Liver (tissue), 9 donors: ENCODE data around the gene HDAC9. TPM values are rescaled to one million over a fixed set of nuclear protein-coding genes. Genes with fewer than 3 reads are reported as not detected.

Source experiments
- DNase-seq: peaks from one replicate; pipeline ENCODE4 v3.0.0-alpha.2; 2017; ENCODE audit warnings: low spot score
- H3K27ac ChIP-seq, 2 donors: one replicate each; pipeline ENCODE4 v1.7.0; 2013; ENCODE audit warnings: inconsistent platforms in 2 of 2, low read length in 2 of 2, control low read depth in 1 of 2, low read depth in 1 of 2, mild to moderate bottlenecking in 1 of 2
- H3K27me3 ChIP-seq, 4 donors: one replicate each; pipeline versions ENCODE4 v1.6.1 to v1.7.0; 2013; ENCODE audit warnings: low read length in 3 of 4, inconsistent platforms in 1 of 4, mild to moderate bottlenecking in 1 of 4, moderate library complexity in 1 of 4; ENCODE audit not compliant: control insufficient read depth in 4 of 4, insufficient read depth in 4 of 4
- H3K36me3 ChIP-seq, 4 donors: one replicate each; pipeline versions ENCODE4 v1.6.1 to v1.7.0; 2013; ENCODE audit warnings: low read length in 3 of 4, mild to moderate bottlenecking in 3 of 4, low read depth in 1 of 4, moderate library complexity in 1 of 4; ENCODE audit not compliant: control insufficient read depth in 4 of 4, insufficient read depth in 3 of 4
- H3K4me1 ChIP-seq, 4 donors: one replicate each; pipeline versions ENCODE4 v1.6.1 to v1.7.0; 2013; ENCODE audit warnings: low read length in 3 of 4, mild to moderate bottlenecking in 3 of 4, moderate library complexity in 1 of 4; ENCODE audit not compliant: control insufficient read depth in 4 of 4, insufficient read depth in 4 of 4
- H3K4me3 ChIP-seq, 3 donors: one replicate each; pipeline versions ENCODE4 v1.6.1 to v1.7.0; 2013; ENCODE audit warnings: low read length in 3 of 3, control low read depth in 1 of 3, low read depth in 1 of 3, mild to moderate bottlenecking in 1 of 3
- H3K9ac ChIP-seq, 2 donors: one replicate each; pipeline ENCODE4 v1.7.0; 2013; ENCODE audit warnings: low read length in 2 of 2, mild to moderate bottlenecking in 2 of 2, moderate library complexity in 2 of 2, control low read depth in 1 of 2, low read depth in 1 of 2
- H3K9me3 ChIP-seq, 4 donors: one replicate each; pipeline versions ENCODE4 v1.6.1 to v1.7.0; 2013; ENCODE audit warnings: low read length in 3 of 4; ENCODE audit not compliant: control insufficient read depth in 4 of 4
- CTCF ChIP-seq: fragments of 150-350 bp; IDR thresholded peaks from 2 replicates; pipeline ENCODE4 v1.5.1; 2017; ENCODE audit warnings: improper control_type of control experiment, low read depth, low read length; ENCODE audit not compliant: missing input control
- EGR1 ChIP-seq, 2 donors: IDR thresholded peaks; 2 replicates each; pipeline ENCODE4 v1.6.1; 2016 to 2018; ENCODE audit warnings: antibody characterized with exemption in 2 of 2, low read depth in 2 of 2
- GABPA ChIP-seq, 2 donors: IDR thresholded peaks in 1 of 2; conservative IDR thresholded peaks in 1 of 2; 2 replicates each; pipeline ENCODE4 v1.6.1; 2016; ENCODE audit warnings: antibody characterized with exemption in 2 of 2, mild to moderate bottlenecking in 1 of 2, moderate library complexity in 1 of 2
- HNF4G ChIP-seq: IDR thresholded peaks from 2 replicates; pipeline ENCODE4 v1.6.1; 2016; ENCODE audit warnings: antibody characterized with exemption
- NR2F2 ChIP-seq: IDR thresholded peaks from 2 replicates; pipeline ENCODE4 v1.6.1; 2016; ENCODE audit warnings: antibody characterized with exemption
- RAD21 ChIP-seq, 2 donors: IDR thresholded peaks; 2 replicates each; pipeline ENCODE4 v1.6.1; 2016; ENCODE audit warnings: antibody characterized with exemption in 2 of 2, mild to moderate bottlenecking in 2 of 2
- RXRA ChIP-seq, 2 donors: IDR thresholded peaks; 2 replicates each; pipeline ENCODE4 v1.6.1; 2017 to 2018; ENCODE audit warnings: antibody characterized with exemption in 2 of 2, mild to moderate bottlenecking in 1 of 2
- SP1 ChIP-seq: IDR thresholded peaks from 2 replicates; pipeline ENCODE4 v1.6.1; 2018; ENCODE audit warnings: antibody characterized with exemption, mild to moderate bottlenecking
- TAF1 ChIP-seq: conservative IDR thresholded peaks from 2 replicates; pipeline ENCODE4 v1.6.1; 2016; ENCODE audit warnings: antibody characterized with exemption, mild to moderate bottlenecking
- WGBS: extraction: QIAGEN DNeasy Blood & Tissue Kit; methylation state at CpG from one replicate; pipeline ENCODE4 v1.1.7; 2013; 5-methylcytosine and 5-hydroxymethylcytosine counted together
- polyA plus RNA-seq, 2 donors: library from polyadenylated mRNA; stranded (reverse) in 1 of 2; unstranded in 1 of 2; fragments of 200-250 nt in 1 of 2; fragments of >200 nt in 1 of 2; fragmentation: Nextera tagmentation in 1 of 2; extraction: Ambion mirVana in 1 of 2; gene quantifications; one replicate each; pipeline versions ENCODE4 v1.2.1 to v1.2.3, GENCODE V29; 2013 to 2015
- total RNA-seq, 2 donors: library from RNA; depleted of rRNA; stranded (reverse); fragments of >200 nt; gene quantifications; one replicate each; pipeline ENCODE4 v1.2.3, GENCODE V29; 2014
- TF ChIP-seq, protein P1 (sequence below): IDR thresholded peaks from 2 replicates; pipeline ENCODE4 v1.6.1; 2016; ENCODE audit warnings: antibody characterized with exemption, mild to moderate bottlenecking
- TF ChIP-seq, protein P2 (sequence below): IDR thresholded peaks from 2 replicates; pipeline ENCODE4 v1.6.1; 2016; ENCODE audit warnings: antibody characterized with exemption
- donor health status: healthy.
- donor health status: healthy.
- donor health status: healthy.
- donor health status: healthy.
- donor health status: healthy.

The HDAC9 gene
- total and polyA plus RNA-seq, 4 donors, result 1.0 to 10.1 (median 2.3) TPM

DNA sequence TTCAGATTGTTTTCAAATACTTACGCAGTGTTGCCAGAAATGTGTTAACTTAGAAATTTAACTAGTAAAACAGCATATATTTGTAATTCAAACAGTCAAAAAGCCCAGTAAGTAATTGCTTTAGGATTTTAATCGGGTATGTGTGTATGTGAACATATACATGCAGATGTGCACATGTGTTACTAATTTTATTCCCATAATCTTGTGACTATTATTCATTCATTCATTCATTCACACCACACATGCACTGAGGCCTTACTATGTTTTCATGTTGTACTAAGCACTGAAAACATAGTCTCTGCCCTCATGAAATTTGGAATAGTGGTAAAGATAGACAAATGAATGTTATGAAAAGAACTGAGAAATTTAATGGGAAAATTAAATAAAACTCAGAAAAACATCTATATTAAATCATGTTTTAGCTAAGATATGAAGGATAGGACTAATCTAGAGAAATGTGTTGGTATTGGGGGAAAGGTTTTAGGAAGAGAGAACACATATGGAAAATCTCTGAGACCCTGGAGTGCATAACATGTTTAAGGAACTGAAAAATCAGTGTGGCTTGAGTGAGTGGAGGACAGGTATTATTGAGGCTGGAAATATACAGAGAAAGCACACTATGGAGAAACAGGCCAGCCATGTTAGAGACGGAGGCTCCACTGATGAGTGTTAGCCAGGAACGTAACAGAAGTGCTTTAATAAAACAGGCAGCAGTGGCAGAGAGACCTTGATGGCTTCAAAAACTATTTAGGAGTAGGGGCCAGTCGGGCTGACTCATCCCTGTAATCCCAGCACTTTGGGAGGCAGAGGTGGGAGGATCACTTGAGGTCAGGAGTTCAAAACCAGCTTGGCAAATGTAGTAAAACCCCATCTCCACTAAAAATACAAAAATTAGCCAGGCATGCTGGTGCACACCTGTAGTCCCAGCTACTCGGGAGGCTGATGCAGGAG, 80.3 kb downstream of the HDAC9 start:
- no peaks in the 10 kb centered on the region for H3K4me1 ChIP-seq
- WGBS, result 86% methylated on average over 6 of the region's 6 CpGs
- peaks cover 0 to 3% (median 0%) of the 10 kb centered on the region in 4 donors for H3K27me3 ChIP-seq
- H3K9me3 ChIP-seq, result no peaks in the 10 kb centered on the region
- no peaks in the 10 kb centered on the region for H3K36me3 ChIP-seq
- H3K27ac ChIP-seq, result no peak overlapping the region
- no peak overlapping the region for H3K9ac ChIP-seq
- no peak for DNase-seq
- TF ChIP-seq TAF1 (no peak), RXRA (IDR thresholded peaks at IDR 0.05) (no peak)
- no peak overlapping the region for H3K4me3 ChIP-seq

- Histone ChIP-seq H3K4me3 (no peak overlapping the region), H3K4me1 (no peaks in the 10 kb centered on the region), H3K27me3 (peaks cover 0 to 3% (median 0%) of the 10 kb centered on the region in 4 donors), H3K27ac (no peak overlapping the region), H3K9ac (no peak overlapping the region), H3K9me3 (no peaks in the 10 kb centered on the region), H3K36me3 (no peaks in the 10 kb centered on the region)
- TF ChIP-seq HNF4G (no peak), EGR1 (IDR thresholded peaks at IDR 0.05; ENCODE audit: low read depth in 2 of 2) (no peak), RAD21 (IDR thresholded peaks at IDR 0.05) (no peak), GABPA (IDR thresholded peaks at IDR 0.05 in 1 of 2, conservative IDR thresholded peaks at IDR 0.05 in 1 of 2) (no peak), RXRA (IDR thresholded peaks at IDR 0.05) (no peak), NR2F2 (no peak)
- WGBS, result 40% methylated on average over 2 of the region's 2 CpGs
- no peak for DNase-seq
These were observed 81.7 kb downstream of the HDAC9 start for GRCh38 chr7:18577096-18577771.

DNA sequence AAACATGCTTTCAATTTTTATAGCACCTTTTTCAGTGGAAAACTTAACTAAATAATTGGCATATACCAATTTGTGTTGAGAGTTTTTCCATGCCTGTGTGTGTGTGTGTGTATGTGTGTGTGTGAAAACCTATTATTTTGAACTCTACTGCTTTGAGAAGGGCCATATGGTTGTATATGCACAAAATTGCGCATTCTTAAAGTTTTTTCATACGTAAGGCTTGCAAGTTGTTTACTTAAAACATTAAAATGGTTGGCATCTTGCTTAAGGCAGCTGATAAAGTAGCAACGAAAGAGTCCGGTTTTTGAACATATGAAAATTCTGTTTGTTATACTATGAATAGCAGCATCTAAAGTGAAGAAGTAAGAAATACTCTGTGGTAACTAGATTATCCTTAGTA, 84.1 kb downstream of the HDAC9 start:
- WGBS, result 87% methylated on average over 4 of the region's 4 CpGs

GRCh38 chr7:18580950-18581349, 85.4 kb downstream of the HDAC9 start:
- 30% methylated on average over 1 of the region's 1 CpG for WGBS
- TF ChIP-seq, protein P1, sequence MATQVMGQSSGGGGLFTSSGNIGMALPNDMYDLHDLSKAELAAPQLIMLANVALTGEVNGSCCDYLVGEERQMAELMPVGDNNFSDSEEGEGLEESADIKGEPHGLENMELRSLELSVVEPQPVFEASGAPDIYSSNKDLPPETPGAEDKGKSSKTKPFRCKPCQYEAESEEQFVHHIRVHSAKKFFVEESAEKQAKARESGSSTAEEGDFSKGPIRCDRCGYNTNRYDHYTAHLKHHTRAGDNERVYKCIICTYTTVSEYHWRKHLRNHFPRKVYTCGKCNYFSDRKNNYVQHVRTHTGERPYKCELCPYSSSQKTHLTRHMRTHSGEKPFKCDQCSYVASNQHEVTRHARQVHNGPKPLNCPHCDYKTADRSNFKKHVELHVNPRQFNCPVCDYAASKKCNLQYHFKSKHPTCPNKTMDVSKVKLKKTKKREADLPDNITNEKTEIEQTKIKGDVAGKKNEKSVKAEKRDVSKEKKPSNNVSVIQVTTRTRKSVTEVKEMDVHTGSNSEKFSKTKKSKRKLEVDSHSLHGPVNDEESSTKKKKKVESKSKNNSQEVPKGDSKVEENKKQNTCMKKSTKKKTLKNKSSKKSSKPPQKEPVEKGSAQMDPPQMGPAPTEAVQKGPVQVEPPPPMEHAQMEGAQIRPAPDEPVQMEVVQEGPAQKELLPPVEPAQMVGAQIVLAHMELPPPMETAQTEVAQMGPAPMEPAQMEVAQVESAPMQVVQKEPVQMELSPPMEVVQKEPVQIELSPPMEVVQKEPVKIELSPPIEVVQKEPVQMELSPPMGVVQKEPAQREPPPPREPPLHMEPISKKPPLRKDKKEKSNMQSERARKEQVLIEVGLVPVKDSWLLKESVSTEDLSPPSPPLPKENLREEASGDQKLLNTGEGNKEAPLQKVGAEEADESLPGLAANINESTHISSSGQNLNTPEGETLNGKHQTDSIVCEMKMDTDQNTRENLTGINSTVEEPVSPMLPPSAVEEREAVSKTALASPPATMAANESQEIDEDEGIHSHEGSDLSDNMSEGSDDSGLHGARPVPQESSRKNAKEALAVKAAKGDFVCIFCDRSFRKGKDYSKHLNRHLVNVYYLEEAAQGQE, result no peak
- TF ChIP-seq CTCF, result no peak
- TF ChIP-seq, protein P2, sequence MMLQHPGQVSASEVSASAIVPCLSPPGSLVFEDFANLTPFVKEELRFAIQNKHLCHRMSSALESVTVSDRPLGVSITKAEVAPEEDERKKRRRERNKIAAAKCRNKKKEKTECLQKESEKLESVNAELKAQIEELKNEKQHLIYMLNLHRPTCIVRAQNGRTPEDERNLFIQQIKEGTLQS, result no peak
- no peak for DNase-seq
- H3K9ac ChIP-seq, result no peak overlapping the region
- no peaks in the 10 kb centered on the region for H3K4me1 ChIP-seq
- H3K9me3 ChIP-seq, result no peaks in the 10 kb centered on the region
- H3K27ac ChIP-seq, result no peak overlapping the region
- no peaks in the 10 kb centered on the region for H3K36me3 ChIP-seq
- H3K27me3 ChIP-seq, result peaks cover 0 to 5% (median 0%) of the 10 kb centered on the region in 4 donors
- no peak overlapping the region for H3K4me3 ChIP-seq

More for the DNA sequence above, 84.1 kb downstream of the HDAC9 start:
- H3K9me3 ChIP-seq, result no peaks in the 10 kb centered on the region
- DNase-seq, result no peak
- no peak overlapping the region for H3K9ac ChIP-seq
- H3K4me1 ChIP-seq, result no peaks in the 10 kb centered on the region
- H3K4me3 ChIP-seq, result no peak overlapping the region
- H3K27me3 ChIP-seq, result peaks cover 0 to 5% (median 0%) of the 10 kb centered on the region in 4 donors
- H3K36me3 ChIP-seq, result no peaks in the 10 kb centered on the region
- no peak for TF ChIP-seq GABPA (IDR thresholded peaks at IDR 0.05 in 1 of 2, conservative IDR thresholded peaks at IDR 0.05 in 1 of 2)
- TF ChIP-seq SP1, result no peak
- H3K27ac ChIP-seq, result no peak overlapping the region
